ENCODE data around the gene SPATS1. TPM values are rescaled to one million over a fixed set of nuclear protein-coding genes. Genes with fewer than 3 reads are reported as not detected.

Gene SPATS1
- polyA plus RNA-seq, 3 donors from 2014 or later: not detected

- Mint-ChIP-seq H3K9me3 (no peaks in the 10 kb centered on the region), H3K4me3 (no peak overlapping the region), H3K27me3 (ENCODE audit: low read depth in 3 of 3) (peaks cover 7 to 9% (median 9%) of the 10 kb centered on the region in 3 donors), H3K36me3 (no peaks in the 10 kb centered on the region), H3K27ac (no peak overlapping the region), H3K4me1 (no peaks in the 10 kb centered on the region)
- DNase-seq: no peak
Measured at GRCh38 chr6:44367681-44368080, 25.2 kb downstream of the SPATS1 start.

DNA sequence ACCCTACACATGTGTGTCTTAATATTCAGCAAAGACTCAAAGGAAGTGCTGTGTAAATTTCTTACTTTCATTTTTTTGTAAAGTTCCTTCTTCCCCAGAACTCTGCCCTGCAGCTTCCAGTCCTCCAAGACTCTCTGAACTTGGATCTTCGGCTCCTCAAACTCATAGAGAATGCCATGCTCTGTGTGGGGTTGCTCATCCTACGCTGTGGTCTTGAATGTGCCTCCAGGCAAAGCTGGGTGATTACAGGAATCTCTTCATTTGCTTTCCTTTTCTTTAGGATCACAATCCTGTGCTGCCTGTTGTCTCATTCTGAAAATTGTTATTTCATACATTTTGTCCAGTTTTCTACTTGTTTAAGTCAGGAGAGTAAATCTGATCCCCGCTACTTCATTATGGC is 30.6 kb downstream of the SPATS1 start:
- DNase-seq: no peak
- Mint-ChIP-seq H3K27ac (no peak overlapping the region), H3K36me3 (no peaks in the 10 kb centered on the region), H3K9me3 (no peaks in the 10 kb centered on the region), H3K27me3 (ENCODE audit: low read depth in 3 of 3) (peaks cover 3 to 21% (median 9%) of the 10 kb centered on the region in 3 donors), H3K4me1 (no peaks in the 10 kb centered on the region), H3K4me3 (no peak overlapping the region)

- Mint-ChIP-seq H3K4me3 (no peak overlapping the region), H3K27me3 (ENCODE audit: low read depth in 3 of 3) (peaks cover 3 to 21% (median 4%) of the 10 kb centered on the region in 3 donors), H3K27ac (no peak overlapping the region), H3K4me1 (no peaks in the 10 kb centered on the region), H3K36me3 (no peaks in the 10 kb centered on the region), H3K9me3 (no peaks in the 10 kb centered on the region)
- no peak for DNase-seq
Measured at GRCh38 chr6:44373787-44374186, 31.3 kb downstream of the SPATS1 start.

GRCh38 chr6:44375071-44375470 is 32.6 kb downstream of the SPATS1 start:
- H3K9me3 Mint-ChIP-seq: no peaks in the 10 kb centered on the region
- no peaks in the 10 kb centered on the region for H3K4me1 Mint-ChIP-seq
- no peak for DNase-seq
- H3K27ac Mint-ChIP-seq: no peak overlapping the region
- peaks cover 3 to 18% (median 4%) of the 10 kb centered on the region in 3 donors for H3K27me3 Mint-ChIP-seq (ENCODE audit: low read depth in 3 of 3)
- no peak overlapping the region for H3K4me3 Mint-ChIP-seq
- no peaks in the 10 kb centered on the region for H3K36me3 Mint-ChIP-seq

DNA sequence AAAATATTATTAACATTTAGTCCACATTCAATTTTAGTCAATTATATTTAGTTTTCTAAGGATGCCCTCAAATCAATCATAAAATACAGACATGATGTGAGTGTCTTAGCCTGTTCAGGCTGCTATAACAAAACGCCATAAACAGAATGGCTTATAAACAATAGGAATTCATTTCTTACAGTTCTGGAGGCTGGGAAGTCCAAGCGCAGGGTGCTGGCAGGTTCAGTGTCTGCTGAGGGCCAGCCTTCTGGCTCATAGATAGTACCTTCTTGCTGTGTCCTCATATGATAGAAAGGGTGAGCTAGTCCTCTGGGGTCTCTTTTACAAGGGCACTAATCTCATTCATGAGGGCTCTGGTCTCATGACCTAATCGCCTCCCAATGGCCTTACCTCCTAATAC is 35.0 kb downstream of the SPATS1 start:
- peaks cover 4 to 21% (median 4%) of the 10 kb centered on the region in 3 donors for H3K27me3 Mint-ChIP-seq (ENCODE audit: low read depth in 3 of 3)
- H3K4me3 Mint-ChIP-seq: no peak overlapping the region
- H3K4me1 Mint-ChIP-seq: no peaks in the 10 kb centered on the region
- H3K27ac Mint-ChIP-seq: no peak overlapping the region
- no peak for DNase-seq
- no peaks in the 10 kb centered on the region for H3K9me3 Mint-ChIP-seq
- no peaks in the 10 kb centered on the region for H3K36me3 Mint-ChIP-seq

DNA sequence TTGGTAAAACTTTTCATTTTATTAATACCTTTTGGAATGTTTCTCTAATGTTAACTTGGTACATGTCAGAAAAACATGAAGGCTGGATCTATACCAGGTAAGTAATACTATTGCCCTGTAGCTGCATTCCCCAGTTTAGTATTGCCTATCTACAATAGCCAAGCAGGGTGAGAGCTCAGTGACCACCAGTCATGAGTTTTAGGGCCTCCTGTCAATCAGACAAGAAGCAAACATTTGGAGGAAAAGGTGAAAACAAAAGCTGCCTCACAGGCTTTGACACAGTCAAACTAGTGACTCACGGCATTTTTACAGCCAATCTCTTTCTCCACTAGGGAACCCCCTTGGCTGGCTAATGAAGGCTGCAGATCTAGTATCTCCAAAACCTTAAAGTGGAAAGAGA is 35.5 kb downstream of the SPATS1 start:
- Mint-ChIP-seq H3K4me3 (no peak overlapping the region), H3K27ac (no peak overlapping the region), H3K27me3 (ENCODE audit: low read depth in 3 of 3) (peaks cover 2 to 17% (median 4%) of the 10 kb centered on the region in 3 donors), H3K4me1 (no peaks in the 10 kb centered on the region), H3K9me3 (no peaks in the 10 kb centered on the region), H3K36me3 (no peaks in the 10 kb centered on the region)
- no peak for DNase-seq

DNA sequence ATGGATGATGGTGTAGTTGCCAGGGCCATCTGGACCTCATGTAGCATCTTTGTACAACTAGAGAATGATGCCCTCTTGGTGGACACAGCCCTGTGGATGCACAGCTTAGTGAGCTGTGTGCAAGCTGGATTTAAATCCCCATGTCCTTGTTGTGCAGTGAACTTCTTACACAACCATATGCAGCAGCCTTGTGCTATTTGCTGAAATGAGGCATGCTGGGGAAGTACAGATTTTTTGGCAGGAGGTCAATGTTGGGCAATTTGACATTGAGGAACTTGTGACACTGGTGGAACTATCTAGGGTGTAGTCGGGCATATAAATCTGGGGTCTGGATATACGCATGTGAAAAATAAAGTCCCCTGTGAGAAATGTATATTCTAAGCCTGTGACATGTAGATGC is 39.3 kb downstream of the SPATS1 start:
- Mint-ChIP-seq H3K27me3 (ENCODE audit: low read depth in 3 of 3) (peaks cover 0 to 12% (median 2%) of the 10 kb centered on the region in 3 donors), H3K4me1 (peaks cover 4 to 6% of the 10 kb centered on the region in 2 donors), H3K9me3 (no peaks in the 10 kb centered on the region), H3K27ac (no peak overlapping the region), H3K36me3 (no peaks in the 10 kb centered on the region), H3K4me3 (no peak overlapping the region)
- DNase-seq: no peak

DNA sequence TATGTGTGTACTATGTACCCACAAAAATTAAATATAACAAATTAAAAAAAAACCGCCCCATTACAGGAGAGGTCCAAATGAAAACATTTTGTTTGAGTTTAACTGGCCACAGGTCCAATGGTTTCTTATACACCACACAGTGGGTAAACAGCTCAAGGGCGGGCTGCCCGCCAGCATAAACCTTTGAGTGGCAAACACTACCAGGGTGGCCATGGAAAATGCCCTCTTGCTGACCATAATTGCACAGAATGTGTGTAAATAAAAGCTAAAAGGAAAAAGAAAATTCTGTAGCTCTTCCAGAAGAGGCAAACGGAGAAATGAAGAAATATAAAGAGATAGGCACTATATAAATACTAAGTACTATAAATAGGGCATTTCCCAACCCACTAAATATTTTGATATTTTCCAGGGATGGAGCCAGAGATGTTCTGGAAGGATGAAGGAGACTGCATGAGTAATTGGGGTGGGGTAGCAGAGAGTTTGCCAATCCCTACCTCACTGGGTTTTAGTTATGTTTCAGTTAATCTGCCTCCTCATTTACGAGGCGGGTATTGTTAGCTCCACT is 44.0 kb downstream of the SPATS1 start:
- H3K36me3 Mint-ChIP-seq: peaks cover 0 to 2% (median 0%) of the 10 kb centered on the region in 3 donors
- DNase-seq: no peak
- peaks cover 7 to 17% (median 10%) of the 10 kb centered on the region in 3 donors for H3K27me3 Mint-ChIP-seq (ENCODE audit: low read depth in 3 of 3)
- peaks cover 36 to 43% of the 10 kb centered on the region in 2 donors for H3K4me1 Mint-ChIP-seq
- H3K27ac Mint-ChIP-seq: peak overlapping the region; percentile 88 to 99 (median 96)
- H3K4me3 Mint-ChIP-seq: peak overlapping the region; percentile 91 to 100 (median 96)
- no peaks in the 10 kb centered on the region for H3K9me3 Mint-ChIP-seq

GRCh38 chr6:44386929-44387345 is 44.5 kb downstream of the SPATS1 start:
- Mint-ChIP-seq H3K9me3 (no peaks in the 10 kb centered on the region), H3K36me3 (peaks cover 0 to 4% (median 0%) of the 10 kb centered on the region in 3 donors), H3K27ac (peak overlapping the region; percentile 88 to 99 (median 96)), H3K4me3 (peak overlapping the region; percentile 91 to 100 (median 96)), H3K27me3 (ENCODE audit: low read depth in 3 of 3) (peaks cover 7 to 17% (median 10%) of the 10 kb centered on the region in 3 donors), H3K4me1 (peaks cover 38 to 43% of the 10 kb centered on the region in 2 donors)
- DNase-seq: no peak

DNA sequence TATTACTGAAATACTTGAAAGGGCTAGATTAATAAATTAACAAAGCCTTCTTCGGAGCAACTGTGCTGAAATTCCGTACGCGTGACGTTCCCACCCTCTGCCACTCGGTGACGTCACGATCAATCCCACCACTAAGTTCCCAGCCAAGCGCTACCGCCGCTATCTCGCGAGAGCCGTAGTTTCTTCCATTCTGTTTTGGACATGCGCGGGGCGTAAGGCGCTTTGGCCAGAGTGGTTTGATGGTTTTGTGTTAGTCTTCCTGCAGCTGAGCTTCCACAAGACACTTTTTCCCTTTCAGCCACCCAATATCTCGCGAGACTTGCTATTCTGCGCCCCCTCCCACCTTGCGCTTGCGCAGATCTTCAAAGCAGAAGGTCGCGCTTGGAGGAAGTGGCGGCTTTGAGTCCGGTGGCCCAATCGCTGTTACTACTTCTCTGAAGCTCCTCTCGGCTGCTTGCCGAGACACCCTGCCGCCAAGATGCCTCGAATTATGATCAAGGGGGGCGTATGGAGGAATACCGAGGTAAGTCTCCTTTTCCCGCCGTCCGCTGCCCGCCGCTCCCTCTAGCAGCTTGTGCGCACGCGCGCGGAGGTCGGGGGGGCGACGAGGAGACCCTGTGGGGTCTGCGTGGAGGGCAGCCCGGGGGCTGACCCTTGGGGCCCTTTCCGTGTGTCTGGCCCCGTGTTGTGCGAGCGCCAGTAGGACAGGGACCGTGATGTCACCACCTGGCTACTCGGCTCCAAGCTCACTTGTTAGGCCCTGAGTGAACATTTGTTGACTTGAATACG is 45.1 kb downstream of the SPATS1 start, which contains the start of gene CDC5L:
CDC5L (plus strand) TSS at position 361 of the 789 bp plus-strand sequence; CDS start at position 479, 118 bp downstream.
- Mint-ChIP-seq H3K27ac (peak within 1 kb of the TSS; percentile 88 to 99 (median 96)), H3K9me3 (no peaks in the 10 kb centered on the region), H3K4me1 (peaks cover 39 to 43% of the 10 kb centered on the region in 2 donors), H3K36me3 (peaks cover 0 to 10% (median 0%) of the 10 kb centered on the region in 3 donors), H3K27me3 (ENCODE audit: low read depth in 3 of 3) (peaks cover 7 to 12% (median 9%) of the 10 kb centered on the region in 3 donors), H3K4me3 (peak within 1 kb of the TSS; percentile 91 to 100 (median 96))
- peak; percentile 96 to 97 (median 97) for DNase-seq

DNA sequence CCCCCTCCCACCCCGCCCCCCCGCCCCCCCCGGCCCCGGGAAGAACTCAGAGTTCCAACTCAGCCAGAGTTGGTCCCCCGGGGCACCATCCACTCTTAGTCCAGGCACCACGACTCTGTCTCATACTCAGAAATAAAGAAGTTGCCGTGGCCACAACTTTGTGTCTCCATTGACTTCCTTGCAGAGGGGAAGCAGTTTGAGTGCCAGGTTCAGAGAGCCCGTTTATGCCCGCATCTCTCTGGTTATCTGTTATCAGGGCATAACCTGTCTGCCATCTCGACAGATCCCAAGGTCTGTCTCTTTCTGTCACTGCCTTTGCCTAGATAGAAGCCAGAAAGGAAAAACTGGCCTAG is 45.7 kb downstream of the SPATS1 start:
- Mint-ChIP-seq H3K9me3 (no peaks in the 10 kb centered on the region), H3K4me3 (peak overlapping the region; percentile 91 to 100 (median 96)), H3K4me1 (peaks cover 39 to 43% of the 10 kb centered on the region in 2 donors), H3K27me3 (ENCODE audit: low read depth in 3 of 3) (peaks cover 7 to 11% (median 8%) of the 10 kb centered on the region in 3 donors), H3K27ac (peak overlapping the region; percentile 75 to 99 (median 91)), H3K36me3 (peaks cover 0 to 13% (median 0%) of the 10 kb centered on the region in 3 donors)
- no peak for DNase-seq

- H3K4me1 Mint-ChIP-seq: peaks cover 39 to 43% of the 10 kb centered on the region in 2 donors
- peak overlapping the region; percentile 91 to 100 (median 96) for H3K4me3 Mint-ChIP-seq
- DNase-seq: no peak
- H3K27ac Mint-ChIP-seq: peak overlapping the region; percentile 66 to 97 (median 82)
- H3K36me3 Mint-ChIP-seq: peaks cover 1 to 19% (median 2%) of the 10 kb centered on the region in 3 donors
- no peaks in the 10 kb centered on the region for H3K9me3 Mint-ChIP-seq
- peaks cover 7 to 11% (median 8%) of the 10 kb centered on the region in 3 donors for H3K27me3 Mint-ChIP-seq (ENCODE audit: low read depth in 3 of 3)
Measured at GRCh38 chr6:44388887-44389286, 46.4 kb downstream of the SPATS1 start.

DNA sequence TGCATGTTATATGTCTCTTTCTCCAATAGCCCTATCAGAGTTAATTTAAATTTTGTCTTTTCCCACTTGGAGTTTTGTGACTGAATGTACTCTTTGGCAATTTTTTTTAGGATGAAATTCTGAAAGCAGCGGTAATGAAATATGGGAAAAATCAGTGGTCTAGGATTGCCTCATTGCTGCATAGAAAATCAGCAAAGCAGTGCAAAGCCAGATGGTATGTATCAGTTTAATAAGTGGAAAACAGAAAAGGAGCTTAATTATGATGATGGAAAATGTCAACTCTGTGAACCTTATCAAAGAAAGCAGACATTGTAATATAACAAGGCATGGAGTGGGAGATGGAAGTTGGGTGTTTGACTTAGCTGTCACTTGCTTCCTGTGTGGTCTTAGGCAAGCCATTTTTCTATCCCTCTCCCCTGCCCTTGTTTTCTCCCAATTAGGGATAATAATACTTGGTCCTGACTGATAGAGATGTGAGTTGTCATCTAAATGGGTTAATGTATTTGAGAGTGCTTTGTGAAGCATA is 47.8 kb downstream of the SPATS1 start:
- Mint-ChIP-seq H3K4me1 (peaks cover 39 to 48% of the 10 kb centered on the region in 2 donors), H3K9me3 (no peaks in the 10 kb centered on the region), H3K27me3 (ENCODE audit: low read depth in 3 of 3) (peaks cover 7 to 11% (median 8%) of the 10 kb centered on the region in 3 donors), H3K27ac (no peak overlapping the region), H3K4me3 (peak overlapping the region in 3 of 5 donors; percentile 2 to 95 (median 18)), H3K36me3 (peaks cover 10 to 30% (median 12%) of the 10 kb centered on the region in 3 donors)
- DNase-seq: no peak

Measured in immature natural killer cell (primary cell).